ENCODE measurements around the gene MYT1.
"Not testable (repeated sequence)": the region's sequence is repeated elsewhere in the genome, so short reads cannot be mapped to it uniquely, and the experiment has no call there.

Gene MYT1

DNA sequence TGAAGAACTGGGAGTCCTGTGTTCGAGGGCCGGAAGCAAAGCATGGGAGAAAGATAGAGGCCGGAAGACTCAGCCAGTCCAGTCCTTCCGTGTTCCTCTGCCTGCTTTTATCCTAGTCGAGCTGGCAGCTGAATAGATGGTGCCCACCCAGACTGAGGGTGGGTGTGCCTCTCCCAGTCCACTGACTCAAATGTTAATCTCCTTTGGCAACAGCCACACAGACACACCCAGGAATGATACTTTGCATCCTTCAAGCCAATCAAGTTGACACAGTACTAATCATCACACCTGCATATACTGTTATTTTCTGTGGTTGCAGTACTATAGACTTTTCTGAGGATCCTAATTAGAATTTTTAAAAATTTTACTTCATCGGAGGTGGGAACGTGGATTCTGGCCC lies 112.6 kb downstream of the MYT1 start:
- no peak for DNase-seq (ENCODE audit: low spot score)

DNA sequence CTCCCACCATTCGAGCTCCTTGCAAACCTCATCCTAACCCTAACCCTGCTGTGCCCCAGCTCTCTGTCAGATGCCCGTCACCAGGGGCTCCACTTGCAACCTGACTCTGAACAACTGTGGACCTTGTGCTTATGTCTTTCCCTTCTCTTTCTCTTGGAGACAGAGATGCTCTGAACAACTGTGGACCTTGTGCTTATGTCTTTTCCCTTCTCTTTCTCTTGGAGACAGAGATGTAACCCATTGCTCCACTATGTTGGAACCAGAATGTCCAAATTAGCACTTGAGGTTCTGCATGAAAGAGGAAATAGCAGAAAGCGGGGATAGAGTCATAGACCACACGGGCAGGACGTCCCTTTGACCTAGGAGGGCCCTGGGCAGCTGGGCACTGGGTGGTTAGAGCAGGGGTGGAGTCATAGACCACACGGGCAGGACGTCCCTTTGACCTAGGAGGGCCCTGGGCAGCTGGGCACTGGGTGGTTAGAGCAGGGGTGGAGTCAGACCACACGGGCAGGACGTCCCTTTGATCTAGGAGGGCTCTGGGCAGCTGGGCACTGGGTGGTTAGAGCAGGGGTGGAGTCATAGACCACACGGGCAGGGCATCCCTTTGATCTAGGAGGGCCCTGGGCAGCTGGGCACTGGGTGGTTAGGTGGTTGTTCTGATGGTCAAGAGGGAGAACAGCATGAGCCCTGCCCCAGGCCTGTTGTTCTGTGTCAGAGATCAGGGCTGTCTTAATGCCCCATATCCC lies 113.5 kb downstream of the MYT1 start:
- DNase-seq (ENCODE audit: low spot score): no peak

DNA sequence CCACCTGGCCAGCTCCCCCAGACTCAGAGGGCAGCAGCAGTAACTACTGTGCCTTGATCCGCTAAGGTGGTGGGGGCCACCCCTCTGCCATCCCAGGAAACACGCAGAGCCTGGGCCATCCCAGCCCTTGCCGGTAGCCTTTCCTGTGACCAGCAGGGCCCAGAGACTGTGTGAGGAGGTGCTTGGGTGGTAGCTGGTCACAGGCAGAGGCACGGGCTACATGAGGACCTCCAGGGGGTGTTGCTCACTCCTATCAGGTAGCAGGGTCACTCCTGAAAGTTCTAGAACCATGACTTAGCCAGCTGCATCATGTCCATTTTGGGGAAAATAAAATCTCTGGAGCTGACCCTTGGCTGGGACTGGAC lies 114.0 kb downstream of the MYT1 start:
- DNase-seq (ENCODE audit: low spot score): no peak

DNA sequence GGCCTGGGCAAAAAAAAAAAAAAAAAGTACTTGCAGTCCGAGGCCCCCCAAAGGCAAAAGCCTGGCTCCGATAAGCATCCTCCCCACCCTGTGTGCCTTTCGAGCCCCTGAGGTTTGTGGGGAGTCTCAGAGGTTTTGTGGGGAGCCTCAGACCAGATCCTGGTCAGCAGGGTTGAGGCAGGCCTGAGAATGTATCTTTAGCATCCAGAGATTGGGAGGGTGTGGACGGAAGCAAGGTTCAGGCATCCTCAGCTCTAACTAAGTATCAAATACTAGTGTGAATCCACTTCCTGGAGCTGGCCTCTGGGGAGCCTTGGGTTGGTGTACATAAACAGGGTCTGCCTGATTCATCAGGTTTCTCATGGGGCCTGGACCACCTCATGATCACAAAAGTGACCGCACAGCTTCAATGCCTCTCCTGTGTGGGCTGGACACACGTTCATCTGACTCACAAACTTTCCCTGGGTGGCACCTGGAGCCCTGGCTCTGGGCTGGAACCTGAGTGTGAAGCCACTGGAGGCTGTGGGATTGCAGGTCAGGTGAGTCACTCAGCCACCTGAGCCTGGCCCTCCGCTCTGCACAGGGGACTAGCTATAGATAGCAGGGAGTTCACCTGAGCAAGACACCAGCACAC lies 115.7 kb downstream of the MYT1 start:
- no peak for DNase-seq (ENCODE audit: low spot score)

DNA sequence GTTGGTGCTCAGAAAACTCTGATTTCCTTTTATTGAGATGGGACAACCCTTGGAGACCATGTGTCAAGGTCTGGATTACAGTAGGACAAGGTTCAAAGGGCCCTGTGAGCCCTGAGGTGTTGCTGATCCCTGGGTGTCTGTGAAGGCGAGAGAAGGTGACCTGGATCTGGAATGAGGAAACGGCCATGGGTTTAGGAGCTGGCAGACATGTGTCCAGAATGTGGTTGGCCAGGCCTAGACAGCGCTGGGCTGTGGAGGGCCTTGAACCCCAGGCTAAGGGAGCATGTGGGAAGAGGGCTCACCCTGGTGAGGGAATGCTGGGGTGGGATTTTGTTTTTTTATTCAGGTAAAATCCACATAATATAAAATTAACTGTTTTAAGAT lies 116.2 kb downstream of the MYT1 start:
- DNase-seq (ENCODE audit: low spot score): no peak

DNA sequence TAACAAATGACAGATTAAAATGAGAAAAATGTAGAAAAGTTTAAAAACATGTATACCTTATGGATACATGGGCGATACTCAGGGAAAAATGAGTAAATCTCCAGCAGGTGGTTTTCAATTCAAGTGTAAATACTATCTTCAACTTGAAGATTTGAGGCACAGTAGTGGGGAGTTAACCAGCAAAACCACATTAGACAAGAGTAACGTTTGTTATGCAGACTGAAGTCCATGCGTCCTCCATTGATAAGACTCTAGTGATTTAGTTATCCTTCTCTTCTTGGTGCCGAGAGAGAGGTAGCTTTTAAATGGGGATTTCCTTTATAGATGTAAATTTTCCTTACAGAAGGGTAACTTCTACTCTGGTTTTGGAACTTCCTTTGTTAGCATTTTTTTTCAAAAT lies 119.4 kb downstream of the MYT1 start:
- no peak for DNase-seq (ENCODE audit: low spot score)

DNA sequence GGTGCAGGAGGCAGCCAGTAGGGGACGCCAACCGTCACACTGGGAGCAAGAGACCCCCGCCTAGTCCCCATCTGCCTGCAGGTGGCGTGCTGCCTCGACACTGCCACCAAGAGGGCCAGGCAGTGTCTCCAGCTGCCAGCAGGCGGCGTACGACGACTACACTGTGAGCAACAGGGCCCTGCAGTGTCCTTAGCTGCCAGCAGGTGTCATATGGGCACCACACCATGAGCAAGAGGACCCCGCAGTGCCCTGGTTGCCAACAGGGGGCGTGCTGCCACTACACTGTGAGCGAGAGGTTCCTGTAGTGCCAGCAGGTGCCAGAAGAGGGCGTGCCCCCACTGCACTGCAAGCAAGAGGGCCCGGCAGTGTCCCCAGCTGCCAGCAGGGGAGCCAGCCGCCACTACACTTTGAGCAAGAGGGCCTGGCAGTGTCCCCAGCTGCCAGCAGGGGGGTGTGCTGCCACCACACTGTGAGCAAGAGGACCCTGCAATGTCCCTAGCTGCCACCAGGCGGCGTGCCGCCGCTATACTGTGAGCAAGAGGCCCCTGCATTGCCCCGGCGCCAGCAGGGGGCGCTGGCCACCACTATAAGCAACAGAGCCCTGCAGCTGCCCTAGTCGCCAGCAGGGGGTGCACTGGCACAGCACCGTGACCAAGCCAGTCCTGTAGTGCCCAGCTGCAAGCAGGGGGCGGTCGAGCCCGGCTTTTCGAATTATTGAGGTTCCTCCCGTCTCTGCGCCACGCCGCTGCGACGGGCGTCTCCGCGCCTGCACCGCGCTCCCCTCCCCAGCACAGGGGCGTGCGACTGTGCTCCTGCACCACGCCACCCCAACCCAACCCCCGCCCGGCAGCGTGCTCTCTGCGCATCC lies 121.6 kb downstream of the MYT1 start:
- peak; percentile 57 for DNase-seq (ENCODE audit: low spot score)

DNA sequence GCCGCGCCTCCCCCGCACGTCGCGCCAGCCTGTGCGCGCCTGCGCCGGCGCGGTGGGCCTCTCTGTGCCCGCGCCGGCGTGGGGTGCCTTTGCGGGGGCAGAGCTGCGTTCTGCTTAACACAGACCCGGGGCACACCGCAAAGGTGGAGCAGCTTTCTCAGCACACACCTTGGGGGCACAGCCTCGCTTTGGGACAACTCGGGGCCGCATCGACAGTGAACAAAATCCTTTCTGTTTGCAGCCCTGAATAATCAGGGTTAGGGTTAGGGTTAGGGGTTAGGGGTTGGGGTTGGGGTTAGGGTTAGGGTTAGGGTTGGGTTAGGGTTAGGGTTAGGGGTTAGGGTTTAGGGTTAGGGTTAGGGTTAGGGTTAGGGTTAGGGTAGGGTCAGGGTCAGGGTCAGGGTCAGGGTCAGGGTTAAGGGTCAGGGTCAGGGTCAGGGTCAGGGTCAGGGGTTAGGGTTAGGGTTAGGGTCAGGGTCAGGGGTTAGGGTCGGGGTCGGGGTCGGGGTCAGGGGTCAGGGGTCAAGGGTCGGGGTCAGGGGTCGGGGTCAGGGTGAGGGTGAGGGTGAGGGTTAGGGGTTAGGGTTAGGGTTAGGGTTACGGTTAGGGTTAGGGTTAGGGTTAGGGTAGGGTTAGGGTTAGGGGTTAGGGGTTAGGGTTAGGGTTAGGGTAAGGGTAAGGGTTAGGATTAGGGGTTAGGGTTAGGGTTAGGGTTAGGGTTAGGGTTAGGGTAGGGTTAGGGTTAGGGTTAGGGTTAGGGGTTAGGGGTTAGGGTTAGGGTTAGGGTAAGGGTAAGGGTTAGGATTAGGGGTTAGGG lies 122.4 kb downstream of the MYT1 start:
- not testable (repeated sequence) for DNase-seq (ENCODE audit: low spot score)

DNA sequence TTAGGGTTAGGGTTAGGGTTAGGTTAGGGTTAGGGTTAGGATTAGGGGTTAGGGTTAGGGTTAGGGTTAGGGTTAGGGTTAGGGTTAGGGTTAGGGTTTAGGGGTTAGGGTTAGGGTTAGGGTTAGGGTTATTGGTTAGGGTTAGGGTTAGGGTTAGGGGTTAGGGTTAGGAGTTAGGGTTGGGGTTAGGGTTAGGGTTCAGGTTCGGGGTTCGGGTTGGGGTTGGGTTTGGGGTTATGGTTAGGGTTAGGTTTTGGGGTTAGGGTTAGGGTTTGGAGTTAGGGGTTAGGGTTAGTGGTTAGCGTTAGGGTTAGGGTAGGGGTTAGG lies 123.0 kb downstream of the MYT1 start:
- not testable (repeated sequence) for DNase-seq (ENCODE audit: low spot score)

All from CD4-positive, alpha-beta T cell treated with Interleukin-15 for 4 hours (primary cell).